ENCODE measurements around the gene NKTR. TPM values are rescaled to one million over a fixed set of nuclear protein-coding genes. Genes with fewer than 3 reads are reported as not detected.
A peak's percentile ranks its signal among the peaks of the same experiment; 100 is the strongest.

NKTR gene
- total and polyA plus RNA-seq, 2 experiments from 2014 or later: 50.5 to 75.3 TPM

DNA sequence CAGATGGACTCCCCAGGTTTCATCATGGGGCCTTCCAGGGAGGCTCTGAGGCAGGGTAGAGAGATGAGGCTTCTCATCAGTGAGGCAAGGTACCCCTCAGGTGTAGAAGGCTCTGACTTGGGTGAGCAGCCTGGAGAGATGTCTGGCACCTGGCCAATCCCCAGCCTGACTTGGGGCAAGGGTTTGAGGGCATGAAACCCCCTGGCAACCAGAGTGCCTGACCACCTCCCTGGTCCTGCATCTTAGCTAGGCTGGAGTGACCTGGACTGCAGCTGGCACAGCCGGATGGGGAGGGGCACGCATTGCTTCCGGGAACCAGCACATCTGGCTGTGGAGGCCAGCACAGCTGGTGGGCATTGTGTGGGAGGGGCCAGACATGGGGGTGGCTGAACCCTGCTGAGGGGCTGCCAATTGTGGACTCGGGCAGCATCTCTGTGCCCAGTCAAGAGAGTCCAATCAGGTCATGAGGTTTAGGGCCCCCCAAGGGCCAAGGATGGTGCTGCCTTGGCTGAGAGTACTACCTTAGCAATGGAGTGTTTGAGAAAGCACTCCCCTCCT lies 54.9 kb downstream of the NKTR start:
- Histone ChIP-seq H3K36me3 (peaks cover 4% of the 10 kb centered on the region), H3K4me3 (no peak overlapping the region), H3K4me1 (ENCODE audit: low read depth) (peaks cover 10% of the 10 kb centered on the region), H3K9me3 (ENCODE audit: low read depth) (no peaks in the 10 kb centered on the region), H3K27ac (no peak overlapping the region), H3K27me3 (no peaks in the 10 kb centered on the region)
- no peak for DNase-seq (ENCODE audit: low read depth in 1 of 2, low spot score in 1 of 2)
- TF ChIP-seq CTCF (IDR thresholded peaks at IDR 0.05; ENCODE audit: low read depth, low read length): no peak

- H3K27ac ChIP-seq: no peak overlapping the region
- DNase-seq (ENCODE audit: low read depth in 1 of 2, low spot score in 1 of 2): peak in 1 of 2 donors; percentile 40
- TF ChIP-seq CTCF (IDR thresholded peaks at IDR 0.05; ENCODE audit: low read depth, low read length): no peak
- no peak overlapping the region for H3K4me3 ChIP-seq
- H3K27me3 ChIP-seq: no peaks in the 10 kb centered on the region
- peaks cover 10% of the 10 kb centered on the region for H3K4me1 ChIP-seq (ENCODE audit: low read depth)
- H3K36me3 ChIP-seq: peaks cover 4% of the 10 kb centered on the region
- no peaks in the 10 kb centered on the region for H3K9me3 ChIP-seq (ENCODE audit: low read depth)
Measured at GRCh38 chr3:42655980-42656679, 55.6 kb downstream of the NKTR start.

- Histone ChIP-seq H3K9me3 (ENCODE audit: low read depth) (no peaks in the 10 kb centered on the region), H3K36me3 (peaks cover 4% of the 10 kb centered on the region), H3K27me3 (no peaks in the 10 kb centered on the region), H3K27ac (peak overlapping the region; percentile 17), H3K4me3 (no peak overlapping the region), H3K4me1 (ENCODE audit: low read depth) (peaks cover 10% of the 10 kb centered on the region)
- no peak for TF ChIP-seq CTCF (IDR thresholded peaks at IDR 0.05; ENCODE audit: low read depth, low read length)
- no peak for DNase-seq (ENCODE audit: low read depth in 1 of 2, low spot score in 1 of 2)
Measured at GRCh38 chr3:42656680-42657610, 56.5 kb downstream of the NKTR start.

- no peaks in the 10 kb centered on the region for H3K9me3 ChIP-seq (ENCODE audit: low read depth)
- TF ChIP-seq CTCF (IDR thresholded peaks at IDR 0.05; ENCODE audit: low read depth, low read length): no peak
- no peak overlapping the region for H3K4me3 ChIP-seq
- no peak for DNase-seq (ENCODE audit: low read depth in 1 of 2, low spot score in 1 of 2)
- H3K27me3 ChIP-seq: no peaks in the 10 kb centered on the region
- H3K4me1 ChIP-seq (ENCODE audit: low read depth): peaks cover 8% of the 10 kb centered on the region
- peak overlapping the region; percentile 17 for H3K27ac ChIP-seq
- peaks cover 4% of the 10 kb centered on the region for H3K36me3 ChIP-seq
Measured at GRCh38 chr3:42657675-42658074, 57.2 kb downstream of the NKTR start.

DNA sequence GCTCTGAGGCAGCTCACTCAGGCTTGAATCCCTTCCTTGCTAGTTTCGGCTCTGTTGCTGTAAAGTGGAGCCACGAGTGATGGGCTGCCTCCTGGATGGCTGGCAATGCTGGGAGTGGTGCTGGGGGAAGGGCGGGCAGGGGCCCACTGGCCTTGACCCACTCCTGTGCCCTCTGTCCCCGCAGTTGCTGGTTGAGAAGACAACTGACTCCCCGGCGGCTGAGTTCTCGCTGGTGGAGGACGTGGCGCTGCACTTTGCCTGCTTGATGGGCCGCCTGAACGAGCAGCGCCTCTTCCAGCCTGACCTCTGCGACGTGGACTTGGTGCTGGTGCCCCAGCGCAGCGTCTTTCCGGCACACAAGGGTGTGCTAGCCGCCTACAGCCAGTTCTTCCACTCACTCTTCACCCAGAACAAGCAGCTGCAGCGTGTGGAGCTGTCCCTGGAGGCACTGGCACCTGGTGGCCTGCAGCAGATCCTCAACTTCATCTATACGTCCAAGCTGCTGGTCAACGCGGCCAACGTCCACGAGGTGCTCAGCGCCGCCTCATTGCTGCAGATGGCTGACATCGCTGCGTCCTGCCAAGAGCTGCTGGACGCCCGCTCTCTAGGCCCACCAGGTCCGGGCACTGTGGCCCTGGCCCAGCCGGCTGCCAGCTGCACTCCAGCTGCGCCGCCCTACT lies 57.7 kb downstream of the NKTR start:
- H3K4me3 ChIP-seq: no peak overlapping the region
- no peak overlapping the region for H3K27ac ChIP-seq
- H3K36me3 ChIP-seq: peaks cover 4% of the 10 kb centered on the region
- H3K9me3 ChIP-seq (ENCODE audit: low read depth): no peaks in the 10 kb centered on the region
- no peak for TF ChIP-seq CTCF (IDR thresholded peaks at IDR 0.05; ENCODE audit: low read depth, low read length)
- peaks cover 2% of the 10 kb centered on the region for H3K4me1 ChIP-seq (ENCODE audit: low read depth)
- no peak for DNase-seq (ENCODE audit: low read depth in 1 of 2, low spot score in 1 of 2)
- no peaks in the 10 kb centered on the region for H3K27me3 ChIP-seq

Data from cardiac muscle cell (in vitro differentiated cells and primary cell).